GM19463 (cell line): ENCODE results near the gene ASCC1.
"Not testable (repeated sequence)": the region's sequence is repeated elsewhere in the genome, so short reads cannot be mapped to it uniquely, and the experiment has no call there.

ENCODE experiments used
- ATAC-seq: cut with Tn5 transposase; IDR thresholded peaks from one replicate; pipeline ENCODE4 v1.9.1; 2021; ENCODE audit warnings: mild to moderate bottlenecking, moderate library complexity; ENCODE audit not compliant: unreplicated experiment

Gene ASCC1

GRCh38 chr10:72133517-72133916 lies 82.6 kb downstream of the ASCC1 start:
- peak; percentile 90 for ATAC-seq

GRCh38 chr10:72132854-72133253 lies 83.2 kb downstream of the ASCC1 start:
- ATAC-seq, result peak; percentile 17

GRCh38 chr10:72127571-72127970 lies 88.5 kb downstream of the ASCC1 start:
- no peak for ATAC-seq

GRCh38 chr10:72126872-72127232 lies 89.2 kb downstream of the ASCC1 start:
- no peak for ATAC-seq

- ATAC-seq, result no peak
Observed at GRCh38 chr10:72126184-72126871, 89.7 kb downstream of the ASCC1 start.

- no peak for ATAC-seq
Observed at GRCh38 chr10:72124989-72125388, 91.1 kb downstream of the ASCC1 start.

GRCh38 chr10:72124381-72124780 lies 91.7 kb downstream of the ASCC1 start:
- ATAC-seq, result no peak

- ATAC-seq, result no peak
Observed at GRCh38 chr10:72123616-72124015, 92.5 kb downstream of the ASCC1 start.

GRCh38 chr10:72122221-72122620 lies 93.9 kb downstream of the ASCC1 start:
- no peak for ATAC-seq

- no peak for ATAC-seq
Observed at GRCh38 chr10:72121389-72121788, 94.7 kb downstream of the ASCC1 start.

- no peak for ATAC-seq
Observed at GRCh38 chr10:72116372-72116771, 99.7 kb downstream of the ASCC1 start.

- no peak for ATAC-seq
Observed at GRCh38 chr10:72114706-72115450, 101.2 kb downstream of the ASCC1 start.

GRCh38 chr10:72110673-72111401 lies 105.2 kb downstream of the ASCC1 start:
- ATAC-seq, result no peak

- ATAC-seq, result no peak
Observed at GRCh38 chr10:72109636-72110157, 106.4 kb downstream of the ASCC1 start.

GRCh38 chr10:72108830-72109635 lies 107.0 kb downstream of the ASCC1 start:
- ATAC-seq, result no peak

- ATAC-seq, result not testable (repeated sequence)
Observed at GRCh38 chr10:72108004-72108370, 108.1 kb downstream of the ASCC1 start.

- no peak for ATAC-seq
Observed at GRCh38 chr10:72107325-72108003, 108.6 kb downstream of the ASCC1 start.

GRCh38 chr10:72106896-72107295 lies 109.2 kb downstream of the ASCC1 start:
- ATAC-seq, result no peak

- ATAC-seq, result no peak
Observed at GRCh38 chr10:72106154-72106849, 109.8 kb downstream of the ASCC1 start.

- no peak for ATAC-seq
Observed at GRCh38 chr10:72105710-72106109, 110.4 kb downstream of the ASCC1 start.
